Measurements from ENCODE around the gene PID1.

DNA sequence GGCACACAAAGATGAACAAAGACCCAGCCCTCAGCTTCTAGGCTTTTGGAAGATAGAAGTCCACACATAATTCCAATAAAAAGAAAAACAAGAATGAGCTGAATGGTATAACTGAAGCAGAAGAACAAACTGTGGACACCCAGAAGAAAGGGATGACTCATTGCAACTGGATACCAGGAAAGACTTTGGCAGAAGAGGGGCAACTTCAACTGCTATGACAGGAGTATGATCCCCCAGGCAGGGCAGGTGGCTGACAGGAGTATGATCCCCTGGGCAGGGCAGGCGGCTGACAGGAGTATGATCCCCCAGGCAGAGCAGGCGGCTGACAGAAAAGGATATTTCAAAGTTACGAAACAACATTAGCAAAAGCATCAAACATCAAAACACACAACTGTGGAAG, 21.6 kb downstream of the PID1 start:
- TF ChIP-seq, protein P1, sequence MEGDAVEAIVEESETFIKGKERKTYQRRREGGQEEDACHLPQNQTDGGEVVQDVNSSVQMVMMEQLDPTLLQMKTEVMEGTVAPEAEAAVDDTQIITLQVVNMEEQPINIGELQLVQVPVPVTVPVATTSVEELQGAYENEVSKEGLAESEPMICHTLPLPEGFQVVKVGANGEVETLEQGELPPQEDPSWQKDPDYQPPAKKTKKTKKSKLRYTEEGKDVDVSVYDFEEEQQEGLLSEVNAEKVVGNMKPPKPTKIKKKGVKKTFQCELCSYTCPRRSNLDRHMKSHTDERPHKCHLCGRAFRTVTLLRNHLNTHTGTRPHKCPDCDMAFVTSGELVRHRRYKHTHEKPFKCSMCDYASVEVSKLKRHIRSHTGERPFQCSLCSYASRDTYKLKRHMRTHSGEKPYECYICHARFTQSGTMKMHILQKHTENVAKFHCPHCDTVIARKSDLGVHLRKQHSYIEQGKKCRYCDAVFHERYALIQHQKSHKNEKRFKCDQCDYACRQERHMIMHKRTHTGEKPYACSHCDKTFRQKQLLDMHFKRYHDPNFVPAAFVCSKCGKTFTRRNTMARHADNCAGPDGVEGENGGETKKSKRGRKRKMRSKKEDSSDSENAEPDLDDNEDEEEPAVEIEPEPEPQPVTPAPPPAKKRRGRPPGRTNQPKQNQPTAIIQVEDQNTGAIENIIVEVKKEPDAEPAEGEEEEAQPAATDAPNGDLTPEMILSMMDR (IDR thresholded peaks at IDR 0.05) = no peak
- TF ChIP-seq POLR2A (IDR thresholded peaks at IDR 0.05) = no peak
